Pancreas (tissue), 10 donors: ENCODE data around the gene EFTUD2. TPM values are rescaled to one million over a fixed set of nuclear protein-coding genes. Genes with fewer than 3 reads are reported as not detected.
"Not testable (repeated sequence)": the region's sequence is repeated elsewhere in the genome, so short reads cannot be mapped to it uniquely, and the experiment has no call there.

ENCODE experiments used
- ATAC-seq, 4 donors: fragments of 200-7000 bp; cut with Tn5 transposase; one replicate each; pipeline versions ENCODE4 v1.8.0 to v1.9.1; 2020; ENCODE audit warnings: mild to moderate bottlenecking in 4 of 4, moderate library complexity in 4 of 4
- DNase-seq, 6 donors: peaks; one replicate each; pipeline ENCODE4 v3.0.0-alpha.2; 2020
- FAIRE-seq: peaks from 2 replicates; lab custom pipeline; 2012; peaks lifted over from hg19 to GRCh38; lab: Jason Lieb, UNC
- H3K27ac ChIP-seq, 4 donors: fragments of 200-600 bp; sonication (generic); 1 replicate in 3 of 4; 2 replicates in 1 of 4; pipeline versions ENCODE4 v1.5.0 to v1.8.0; 2020
- H3K27me3 ChIP-seq, 4 donors: fragments of 200-600 bp; one replicate each; pipeline ENCODE4 v1.8.0; 2021
- H3K36me3 ChIP-seq, 3 donors: fragments of 200-600 bp; sonication (generic) in 1 of 3; one replicate each; pipeline versions ENCODE4 v1.5.0 to v1.8.0; 2020 to 2021
- H3K4me1 ChIP-seq, 3 donors: fragments of 200-600 bp; one replicate each; pipeline ENCODE4 v1.8.0; 2021
- H3K4me3 ChIP-seq, 4 donors: fragments of 200-600 bp; sonication (generic) in 2 of 4; one replicate each; pipeline versions ENCODE4 v1.5.0 to v1.8.0; 2020 to 2021
- H3K9me3 ChIP-seq, 4 donors: fragments of 200-600 bp; one replicate each; pipeline ENCODE4 v1.8.0; 2021
- WGBS, 2 donors: extraction: QIAGEN DNeasy Blood & Tissue Kit; methylation state at CpG; one replicate each; pipeline ENCODE4 v1.1.7; 2013; 5-methylcytosine and 5-hydroxymethylcytosine counted together
- intact Hi-C, 3 donors: fragments of 100-400 bp; cut with DNase I; formaldehyde crosslinking; loops; one replicate each; pipeline versions ENCODE4 v1.11.1 to v1.14.2; 2022
- polyA plus RNA-seq, 2 donors: library from polyadenylated mRNA; stranded (reverse); fragments of 200-250 nt; gene quantifications; one replicate each; pipeline ENCODE4 v1.2.3, GENCODE V29; 2013
- total RNA-seq, 6 donors: library from RNA; stranded (reverse); fragmentation: NEBNext Ultra II Directional in 4 of 6; extraction: Animal tissue kit (Norgen Biotek cat#: 25700) in 4 of 6; gene quantifications; one replicate each; pipeline versions ENCODE4 v1.2.1 to v1.2.4, GENCODE V29; 2021 to 2023
- TF ChIP-seq, protein P1 (sequence below), 4 donors: fragments of 200-600 bp; sonication (generic) in 3 of 4; IDR thresholded peaks; one replicate each; pipeline versions ENCODE4 v1.5.0 to v1.8.0; 2021; ENCODE audit warnings: antibody characterized with exemption in 4 of 4
- donor health status: healthy with polysubstance abuse.
- donor health status: DM: no; HTN: no; CAD: no; lungs with moderate emphysema.
- donor health status: DM: no; HTN: no; CAD: no.
- donor health status: control.
- donor health status: control.
- donor health status: Bipolar disorder and iron deficiency.
- donor health status: DM: yes; HTN: yes; CAD: no.
- donor health status: DM: no; HTN: no; CAD: no.
- donor health status: DM: no; HTN: no; CAD: no.
- donor health status: DM: yes; HTN: yes; CAD: no.

Gene EFTUD2
- total and polyA plus RNA-seq, 8 donors: 18.8 to 42.7 (median 33.5) TPM

DNA sequence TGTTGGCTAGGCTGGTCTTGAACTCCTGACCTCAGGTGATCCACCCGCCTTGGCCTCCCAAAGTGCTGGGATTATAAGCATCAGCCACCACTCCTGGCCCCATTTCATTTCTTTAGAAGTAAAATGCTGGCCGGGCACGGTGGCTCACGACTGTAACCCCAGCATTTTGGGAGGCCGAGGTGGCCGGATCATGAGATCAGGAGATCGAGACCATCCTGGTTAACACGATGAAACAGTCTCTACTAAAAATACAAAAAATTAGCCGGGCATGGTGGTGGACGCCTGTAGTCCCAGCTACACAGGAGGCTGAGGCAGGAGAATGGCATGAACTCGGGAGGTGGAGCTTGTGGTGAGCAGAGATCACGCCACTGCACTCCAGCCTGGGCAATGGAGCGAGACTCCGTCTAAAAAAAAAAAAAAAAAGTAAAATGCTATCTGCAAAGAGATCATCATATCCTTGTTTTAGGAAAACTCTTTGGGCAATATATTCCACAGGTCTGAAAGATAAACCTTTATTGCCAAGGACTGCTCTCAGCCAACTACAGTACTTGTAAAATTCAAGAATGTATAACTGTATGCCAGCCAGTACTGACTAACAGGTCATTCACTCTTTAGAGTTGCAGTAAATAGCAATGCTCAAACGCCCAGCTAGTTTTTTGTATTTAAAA is 73.0 kb downstream of the EFTUD2 start:
- ATAC-seq (no peak), FAIRE-seq (no peak), DNase-seq (no peak)
- Histone ChIP-seq H3K27ac (no peak overlapping the region), H3K27me3 (peaks cover 4 to 55% (median 12%) of the 10 kb centered on the region in 4 donors), H3K9me3 (no peaks in the 10 kb centered on the region), H3K4me3 (no peak overlapping the region), H3K36me3 (no peaks in the 10 kb centered on the region), H3K4me1 (peaks cover 0 to 4% (median 0%) of the 10 kb centered on the region in 3 donors)
- TF ChIP-seq, protein P1, sequence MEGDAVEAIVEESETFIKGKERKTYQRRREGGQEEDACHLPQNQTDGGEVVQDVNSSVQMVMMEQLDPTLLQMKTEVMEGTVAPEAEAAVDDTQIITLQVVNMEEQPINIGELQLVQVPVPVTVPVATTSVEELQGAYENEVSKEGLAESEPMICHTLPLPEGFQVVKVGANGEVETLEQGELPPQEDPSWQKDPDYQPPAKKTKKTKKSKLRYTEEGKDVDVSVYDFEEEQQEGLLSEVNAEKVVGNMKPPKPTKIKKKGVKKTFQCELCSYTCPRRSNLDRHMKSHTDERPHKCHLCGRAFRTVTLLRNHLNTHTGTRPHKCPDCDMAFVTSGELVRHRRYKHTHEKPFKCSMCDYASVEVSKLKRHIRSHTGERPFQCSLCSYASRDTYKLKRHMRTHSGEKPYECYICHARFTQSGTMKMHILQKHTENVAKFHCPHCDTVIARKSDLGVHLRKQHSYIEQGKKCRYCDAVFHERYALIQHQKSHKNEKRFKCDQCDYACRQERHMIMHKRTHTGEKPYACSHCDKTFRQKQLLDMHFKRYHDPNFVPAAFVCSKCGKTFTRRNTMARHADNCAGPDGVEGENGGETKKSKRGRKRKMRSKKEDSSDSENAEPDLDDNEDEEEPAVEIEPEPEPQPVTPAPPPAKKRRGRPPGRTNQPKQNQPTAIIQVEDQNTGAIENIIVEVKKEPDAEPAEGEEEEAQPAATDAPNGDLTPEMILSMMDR (IDR thresholded peaks at IDR 0.05): no peak
- WGBS, 2 donors: 73 to 81% methylated on average over 15 of the region's 15 CpGs
- intact Hi-C loops: no loop called here

DNA sequence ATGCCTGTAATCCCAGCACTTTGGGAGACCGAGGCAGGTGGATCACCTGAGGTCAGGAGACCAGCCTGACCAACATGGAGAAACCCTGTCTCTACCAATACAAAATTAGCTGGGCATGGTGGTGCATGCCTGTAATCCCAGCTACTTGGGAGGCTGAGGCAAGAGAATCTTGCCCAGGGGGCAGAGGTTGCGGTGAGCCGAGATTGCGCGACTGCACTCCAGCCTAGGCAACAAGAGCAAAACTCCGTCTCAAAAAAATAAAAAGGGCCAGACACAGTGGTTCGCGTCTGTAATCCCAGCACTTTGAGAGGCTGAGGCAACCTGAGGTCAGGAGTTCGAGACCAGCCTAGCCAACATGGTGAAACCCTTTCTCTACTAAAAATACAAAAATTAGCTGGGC is 74.0 kb downstream of the EFTUD2 start:
- ATAC-seq, intact Hi-C loops, H3K36me3 ChIP-seq, H3K4me3 ChIP-seq, DNase-seq, H3K27ac ChIP-seq, H3K4me1 ChIP-seq, H3K9me3 ChIP-seq, FAIRE-seq: not testable (repeated sequence)
- H3K27me3 ChIP-seq: peaks cover 4 to 54% (median 12%) of the 10 kb centered on the region in 4 donors
- 85 to 91% methylated on average over 9 of the region's 9 CpGs for WGBS, 2 donors

DNA sequence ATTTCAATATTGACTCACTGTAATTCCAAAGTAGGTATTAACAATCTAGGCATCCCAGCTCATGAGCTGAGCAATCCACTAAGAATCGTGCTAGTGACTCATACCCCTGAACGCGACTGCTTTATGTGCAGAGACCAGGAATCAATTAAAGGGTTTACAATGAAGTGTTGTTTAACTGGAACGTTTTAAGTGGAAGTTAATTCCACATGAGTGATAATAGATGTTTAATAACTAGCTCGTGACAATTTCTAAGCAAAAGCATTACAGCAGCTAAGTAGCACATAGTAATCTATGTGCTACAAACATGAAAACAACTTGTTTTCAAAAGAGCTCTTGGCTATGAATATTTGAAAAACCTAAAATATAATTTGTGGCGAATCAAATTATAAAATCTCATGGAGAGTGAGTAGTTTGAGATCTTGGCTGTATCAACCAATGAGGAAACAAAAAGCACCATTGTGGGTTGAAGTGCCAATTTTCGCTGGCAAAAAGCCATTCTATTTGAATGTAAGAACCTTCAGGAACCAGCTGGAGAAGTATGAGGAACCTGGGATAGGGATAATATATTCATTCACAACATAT is 78.5 kb downstream of the EFTUD2 start:
- intact Hi-C loops: no loop called here
- no peak overlapping the region for H3K27ac ChIP-seq
- DNase-seq: no peak

DNA sequence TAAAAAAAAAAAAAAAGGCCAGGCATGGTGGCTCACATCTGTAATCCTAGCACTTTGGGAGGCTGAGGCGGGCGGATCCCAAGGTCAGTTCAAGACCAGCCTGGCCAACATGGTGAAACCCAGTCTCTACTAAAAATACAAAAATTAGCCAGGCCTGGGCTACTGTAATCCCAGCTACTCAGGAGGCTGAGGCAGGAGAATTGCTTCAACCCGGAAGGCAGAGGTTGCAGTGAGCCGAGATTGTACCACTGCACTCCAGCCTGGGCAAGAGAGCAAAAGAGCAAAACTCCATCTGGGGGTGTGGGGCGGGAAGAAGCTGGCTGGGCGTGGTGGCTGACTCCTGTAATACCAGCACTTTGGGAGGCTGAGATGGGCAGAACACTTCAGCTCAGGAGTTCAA is 80.7 kb downstream of the EFTUD2 start:
- DNase-seq, intact Hi-C loops, H3K27me3 ChIP-seq, H3K4me3 ChIP-seq, H3K4me1 ChIP-seq, FAIRE-seq, ATAC-seq, H3K27ac ChIP-seq, H3K36me3 ChIP-seq, H3K9me3 ChIP-seq: not testable (repeated sequence)
- 76 to 87% methylated on average over 6 of the region's 6 CpGs for WGBS, 2 donors

More for the DNA sequence above, 78.5 kb downstream of the EFTUD2 start:
- no peak overlapping the region for H3K4me3 ChIP-seq
- TF ChIP-seq, protein P1 (IDR thresholded peaks at IDR 0.05): no peak
- H3K36me3 ChIP-seq: no peaks in the 10 kb centered on the region
- H3K9me3 ChIP-seq: no peaks in the 10 kb centered on the region
- H3K27me3 ChIP-seq: peaks cover 0 to 16% (median 0%) of the 10 kb centered on the region in 4 donors
- H3K4me1 ChIP-seq: no peaks in the 10 kb centered on the region
- FAIRE-seq (peak; percentile 64), ATAC-seq (peak in 2 of 4 donors; percentile 62 to 68)
- 18 to 29% methylated on average over 7 of the region's 7 CpGs for WGBS, 2 donors

DNA sequence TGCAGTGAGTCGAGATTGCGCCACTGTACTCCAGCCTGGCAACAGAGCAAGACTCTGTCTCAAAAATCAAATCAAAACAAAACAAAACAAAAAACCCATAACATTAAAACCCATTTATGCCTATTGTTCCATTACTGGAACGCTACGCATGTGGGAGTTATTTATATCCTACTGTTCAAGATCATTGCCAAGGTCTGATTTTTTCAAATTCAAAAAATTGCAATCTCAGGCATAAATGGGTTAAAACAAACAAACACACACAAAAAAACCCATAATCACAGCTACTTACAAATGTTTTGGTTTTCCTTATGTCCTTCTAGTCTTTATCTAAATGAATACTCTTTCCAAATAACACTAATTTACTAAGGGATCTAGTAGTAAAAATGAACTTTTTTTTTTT is 87.0 kb downstream of the EFTUD2 start:
- DNase-seq: no peak
- Histone ChIP-seq H3K9me3 (no peaks in the 10 kb centered on the region), H3K36me3 (no peaks in the 10 kb centered on the region), H3K27me3 (no peaks in the 10 kb centered on the region), H3K4me1 (no peaks in the 10 kb centered on the region), H3K27ac (no peak overlapping the region), H3K4me3 (no peak overlapping the region)
- no peak for ATAC-seq
- 77 to 91% methylated on average over 4 of the region's 4 CpGs for WGBS, 2 donors
- intact Hi-C loops: no loop called here
- FAIRE-seq: no peak
- TF ChIP-seq, protein P1 (IDR thresholded peaks at IDR 0.05): no peak

DNA sequence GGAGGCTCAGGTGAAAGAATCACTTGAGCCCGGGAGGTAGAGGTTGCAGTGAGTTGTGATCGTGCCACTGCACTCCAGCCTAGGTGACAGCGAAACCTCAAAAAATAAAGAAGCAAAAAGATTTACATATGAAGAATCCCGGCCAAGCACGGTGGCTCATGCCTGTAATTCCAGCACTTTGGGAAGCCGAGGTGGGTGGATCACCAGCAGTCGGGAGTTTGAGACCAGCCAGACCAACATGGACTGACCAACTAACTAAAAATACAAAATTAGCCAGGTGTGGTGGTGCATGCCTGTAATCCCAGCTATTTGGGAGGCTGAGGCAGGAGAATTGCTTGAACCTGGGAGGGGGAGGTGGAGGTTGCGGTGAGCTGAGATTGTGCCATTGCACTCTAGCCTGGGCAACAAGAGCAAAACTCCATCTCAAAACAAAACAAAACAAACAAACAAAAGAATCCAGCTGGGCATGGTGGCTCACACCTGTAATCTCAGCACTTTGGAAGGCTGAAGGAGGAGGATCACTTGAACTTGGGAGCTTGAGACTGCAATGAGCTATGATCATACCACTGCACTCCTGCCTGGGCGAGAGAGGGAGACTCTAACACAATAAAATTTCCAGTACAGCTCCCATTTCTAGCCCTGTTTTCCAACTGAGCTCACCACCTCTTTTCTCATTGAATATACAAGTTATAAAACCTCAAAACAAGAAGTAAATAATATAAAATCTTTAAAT is 90.4 kb downstream of the EFTUD2 start:
- H3K36me3 ChIP-seq, H3K27ac ChIP-seq, intact Hi-C loops, ATAC-seq, H3K4me3 ChIP-seq, H3K27me3 ChIP-seq, FAIRE-seq, H3K9me3 ChIP-seq, DNase-seq, H3K4me1 ChIP-seq: not testable (repeated sequence)
- WGBS, 2 donors: 83 to 90% methylated on average over 9 of the region's 9 CpGs
